HG02678 (cell line): ENCODE results near the gene RDH16.
"Not testable (repeated sequence)": the region's sequence is repeated elsewhere in the genome, so short reads cannot be mapped to it uniquely, and the experiment has no call there.

Experiments
- ATAC-seq: cut with Tn5 transposase; IDR thresholded peaks from one replicate; pipeline ENCODE4 v1.9.1; 2021; ENCODE audit warnings: mild to moderate bottlenecking, moderate library complexity; ENCODE audit not compliant: unreplicated experiment

The RDH16 gene

GRCh38 chr12:56927281-56927680, 30.1 kb downstream of the RDH16 start:
- ATAC-seq = no peak

- ATAC-seq = no peak
Measured at GRCh38 chr12:56922031-56922430, 35.4 kb downstream of the RDH16 start.

- ATAC-seq = no peak
Measured at GRCh38 chr12:56921346-56921745, 36.1 kb downstream of the RDH16 start.

- not testable (repeated sequence) for ATAC-seq
Measured at GRCh38 chr12:56918139-56918538, 39.3 kb downstream of the RDH16 start.

- ATAC-seq = no peak
Measured at GRCh38 chr12:56916996-56917333, 40.4 kb downstream of the RDH16 start.

- no peak for ATAC-seq
Measured at GRCh38 chr12:56916296-56916995, 41.0 kb downstream of the RDH16 start.

GRCh38 chr12:56914724-56915123, 42.7 kb downstream of the RDH16 start:
- no peak for ATAC-seq

- no peak for ATAC-seq
Measured at GRCh38 chr12:56914256-56914655, 43.2 kb downstream of the RDH16 start.

- not testable (repeated sequence) for ATAC-seq
Measured at GRCh38 chr12:56909403-56909802, 48.0 kb downstream of the RDH16 start.

- no peak for ATAC-seq
Measured at GRCh38 chr12:56908136-56908535, 49.3 kb downstream of the RDH16 start.

- ATAC-seq = no peak
Measured at GRCh38 chr12:56905852-56906251, 51.6 kb downstream of the RDH16 start.

GRCh38 chr12:56903374-56903773, 54.0 kb downstream of the RDH16 start:
- no peak for ATAC-seq
